ENCODE measurements around the gene TLNRD1. TPM values are rescaled to one million over a fixed set of nuclear protein-coding genes. Genes with fewer than 3 reads are reported as not detected.

TLNRD1 gene
- total RNA-seq, 1 experiment from 2014 or later, result 27.4 TPM

DNA sequence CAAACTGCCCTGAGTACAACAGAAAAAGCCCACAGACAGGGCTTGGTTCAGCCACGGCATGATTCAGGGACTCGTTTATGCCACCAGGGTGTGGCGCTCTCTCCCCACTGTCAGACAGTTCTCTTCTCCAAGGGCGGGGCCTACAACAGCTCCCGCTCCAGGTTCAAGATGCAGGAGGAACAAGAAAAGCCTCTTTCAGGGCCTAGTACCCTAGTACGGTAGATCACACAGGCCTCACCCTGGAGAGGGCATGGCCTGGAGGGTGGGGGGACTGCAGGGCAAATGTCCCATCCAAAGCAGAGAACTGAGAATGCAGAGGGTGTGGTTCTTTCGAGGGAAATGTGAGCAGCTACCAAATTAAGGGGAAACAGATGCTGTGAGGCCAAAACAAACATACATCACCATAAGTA lies 23.1 kb upstream of the TLNRD1 start:
- peak; percentile 58 for DNase-seq (ENCODE audit: low read depth)

DNA sequence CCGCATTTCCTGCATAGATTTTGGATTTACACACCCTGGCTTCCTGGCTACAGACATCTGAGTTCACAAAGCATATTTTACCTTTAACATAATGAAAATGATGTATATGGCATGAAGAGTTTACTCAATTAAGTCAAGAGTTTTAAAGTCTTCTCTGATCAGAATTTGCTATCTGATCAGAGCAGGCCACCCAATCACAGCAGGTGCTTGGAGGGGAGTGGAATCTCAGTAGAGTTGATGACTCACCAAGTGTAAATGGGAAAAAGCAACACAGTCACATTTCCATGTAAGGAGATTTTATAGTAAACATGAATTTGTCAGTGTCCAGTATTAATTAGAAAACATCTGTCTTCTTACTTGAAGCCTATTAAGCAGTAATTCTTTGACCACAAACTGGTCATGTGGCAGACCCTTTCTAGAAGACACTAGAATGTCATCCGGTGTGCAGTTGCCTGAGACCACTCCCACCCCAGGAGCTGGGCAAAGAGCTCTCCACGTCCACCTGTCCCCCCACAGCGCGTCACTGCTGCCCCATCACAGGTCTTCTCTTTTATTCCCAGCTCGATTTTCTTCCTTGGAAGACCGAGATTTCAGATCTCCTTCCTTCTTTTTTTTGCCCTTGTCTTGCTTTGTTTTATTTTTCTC lies 21.9 kb upstream of the TLNRD1 start:
- DNase-seq (ENCODE audit: low read depth), result no peak

GRCh38 chr15:80979538-80980200 lies 21.1 kb upstream of the TLNRD1 start:
- DNase-seq (ENCODE audit: low read depth), result no peak

DNA sequence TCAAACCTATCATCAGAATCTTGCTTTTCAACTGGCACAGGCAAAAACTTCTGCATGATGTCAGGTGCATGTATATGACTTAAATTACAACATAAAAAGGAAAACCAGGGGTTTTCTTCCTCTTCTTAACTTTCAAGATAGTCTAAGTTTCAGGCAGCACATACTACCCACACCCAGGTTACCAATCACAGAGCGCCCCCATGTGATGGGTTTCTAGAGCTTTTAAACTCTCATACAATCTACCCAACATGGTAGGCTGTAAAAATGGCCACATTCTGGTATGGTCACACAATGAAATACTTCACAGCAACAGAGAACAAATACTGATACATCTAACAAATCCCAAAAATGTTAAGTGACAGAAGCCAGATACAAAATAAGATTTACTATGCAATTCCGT lies 18.5 kb upstream of the TLNRD1 start:
- no peak for DNase-seq (ENCODE audit: low read depth)

DNA sequence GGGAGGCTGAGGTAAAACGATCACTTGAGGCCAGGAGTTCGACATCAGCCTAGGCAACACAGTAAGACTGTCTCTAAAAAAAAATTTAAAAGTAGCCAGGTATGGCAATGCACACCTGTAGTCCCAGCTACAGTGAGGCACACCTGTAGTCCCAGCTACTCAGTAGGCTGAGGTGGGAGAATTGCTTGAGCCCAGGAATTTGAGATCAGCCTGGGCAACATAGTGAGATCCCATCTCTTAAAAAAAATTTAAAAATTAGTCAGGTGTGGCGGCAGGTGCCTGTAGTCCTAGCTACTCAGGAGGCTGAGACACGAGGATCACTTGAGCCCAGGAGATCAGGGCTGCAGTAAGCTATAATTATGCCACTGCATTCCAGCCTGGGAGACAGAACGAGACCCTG lies 17.9 kb upstream of the TLNRD1 start:
- no peak for DNase-seq (ENCODE audit: low read depth)

GRCh38 chr15:80984856-80985255 lies 15.9 kb upstream of the TLNRD1 start:
- no peak for DNase-seq (ENCODE audit: low read depth)

- DNase-seq (ENCODE audit: low read depth), result no peak
Observed at GRCh38 chr15:80985981-80986380, 14.7 kb upstream of the TLNRD1 start.

- DNase-seq (ENCODE audit: low read depth), result no peak
Observed at GRCh38 chr15:80986487-80986886, 14.2 kb upstream of the TLNRD1 start.

GRCh38 chr15:80988148-80988796 lies 12.5 kb upstream of the TLNRD1 start:
- DNase-seq (ENCODE audit: low read depth), result no peak

DNA sequence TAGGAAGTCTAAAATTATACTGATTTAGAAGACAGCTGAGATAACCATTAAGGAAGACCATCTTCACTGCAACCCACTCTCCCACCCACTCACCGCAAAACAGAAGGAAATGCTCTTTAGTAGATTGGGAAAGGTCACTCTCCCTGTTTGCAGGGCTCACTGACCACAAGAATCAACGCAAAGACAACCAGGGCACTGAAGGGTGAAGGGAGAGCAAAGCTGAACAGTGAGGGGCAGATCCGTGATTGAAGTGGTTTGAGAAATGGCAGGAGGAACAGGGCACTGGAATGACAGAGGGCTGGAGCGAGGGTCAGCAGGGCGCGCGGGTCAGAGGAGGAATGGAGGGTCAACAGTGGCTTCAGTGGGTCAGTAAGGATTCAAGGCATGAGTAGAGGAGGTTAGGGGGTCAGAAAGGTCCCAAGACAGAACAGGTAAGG lies 11.6 kb upstream of the TLNRD1 start:
- no peak for DNase-seq (ENCODE audit: low read depth)

DNA sequence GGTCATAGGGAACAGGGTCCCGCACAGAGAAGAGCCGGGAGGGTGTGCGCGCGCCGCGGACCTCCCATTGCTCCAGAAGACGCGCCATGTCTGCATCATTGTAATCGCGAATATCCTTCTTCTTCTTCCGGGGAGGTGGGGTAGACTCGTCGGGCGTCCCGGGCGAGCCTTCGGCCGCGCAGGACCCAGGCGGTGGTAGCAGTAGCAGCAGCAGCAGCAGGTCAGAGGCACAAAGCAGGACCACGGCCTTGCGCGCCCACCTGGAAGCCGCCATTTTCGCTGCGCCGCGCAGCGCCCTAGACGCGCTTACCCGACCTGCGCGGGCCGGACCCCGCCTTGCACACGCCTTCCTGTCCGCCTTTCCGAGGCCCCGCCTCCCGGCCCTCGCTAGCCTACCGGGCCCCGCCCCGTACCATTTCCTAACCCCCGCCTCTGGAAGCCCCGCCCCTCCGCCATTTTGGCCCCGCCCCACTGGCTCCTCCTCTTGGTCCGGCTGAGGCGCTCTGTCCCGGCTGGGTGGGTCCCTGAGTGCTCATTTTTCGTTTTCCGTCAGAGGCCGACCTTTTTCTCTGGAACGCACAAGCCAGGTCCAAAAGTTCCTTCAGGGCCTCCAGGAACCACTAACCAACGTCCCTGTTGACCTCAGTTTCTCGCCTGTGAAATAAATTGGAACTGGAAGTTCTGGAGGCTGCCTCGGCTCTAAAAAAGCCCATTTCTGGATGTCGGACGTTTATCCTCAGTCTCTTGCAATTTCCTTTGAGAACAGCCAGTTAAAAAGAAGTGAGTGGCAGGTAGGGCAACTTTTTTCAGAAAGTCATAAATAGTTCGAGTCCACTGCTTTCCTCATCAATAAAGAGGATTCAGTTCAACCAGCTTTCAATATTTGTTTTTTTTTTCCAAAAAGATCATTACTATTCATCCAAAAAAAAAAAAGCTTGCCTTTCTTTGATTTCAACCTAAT lies 10.9 kb upstream of the TLNRD1 start, which contains the start of gene MESD:
Gene MESD (minus strand): TSS at position 302 of the 961 bp plus-strand sequence. CDS start 28 bp downstream, at position 274.
- peak; percentile 96 for DNase-seq (ENCODE audit: low read depth)

DNA sequence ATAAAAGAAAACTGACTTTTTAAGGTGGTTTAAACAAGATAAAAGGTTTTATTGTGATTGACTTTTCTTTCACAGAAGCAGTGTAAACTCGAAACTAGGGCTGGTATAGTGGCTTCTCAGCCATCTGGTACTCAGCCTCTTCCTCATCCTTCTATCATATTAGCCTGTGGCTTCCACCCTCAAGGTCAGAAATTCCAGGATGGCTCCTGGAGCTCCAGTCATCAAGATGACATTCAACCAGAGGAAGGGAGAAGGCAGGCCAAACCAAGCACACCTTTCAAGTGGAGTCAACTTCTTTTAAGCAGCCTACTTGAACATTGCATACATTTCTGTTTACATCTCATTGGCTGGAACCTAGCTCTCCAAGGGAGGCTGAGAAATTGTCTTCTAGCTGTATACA lies 9.8 kb upstream of the TLNRD1 start:
- no peak for DNase-seq (ENCODE audit: low read depth)

DNA sequence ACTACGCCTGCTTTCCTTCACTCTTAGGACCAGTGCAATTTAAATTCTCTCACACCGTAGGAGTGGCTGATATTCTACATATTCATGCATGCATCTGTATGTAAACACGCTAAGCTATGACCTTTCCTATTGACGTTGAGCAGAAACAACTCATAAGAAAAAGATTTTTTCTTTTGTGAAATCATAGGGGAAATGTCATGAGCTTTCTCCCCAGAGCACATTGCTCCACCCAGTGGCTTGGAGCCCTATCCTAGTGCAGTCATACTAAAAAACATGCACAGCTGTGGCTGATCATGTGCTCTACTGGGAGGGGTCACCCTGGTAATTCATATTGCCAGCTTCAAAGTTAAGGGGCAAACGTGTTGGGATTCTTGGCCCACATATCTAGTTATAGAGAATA lies 9.3 kb upstream of the TLNRD1 start:
- no peak for DNase-seq (ENCODE audit: low read depth)

DNA sequence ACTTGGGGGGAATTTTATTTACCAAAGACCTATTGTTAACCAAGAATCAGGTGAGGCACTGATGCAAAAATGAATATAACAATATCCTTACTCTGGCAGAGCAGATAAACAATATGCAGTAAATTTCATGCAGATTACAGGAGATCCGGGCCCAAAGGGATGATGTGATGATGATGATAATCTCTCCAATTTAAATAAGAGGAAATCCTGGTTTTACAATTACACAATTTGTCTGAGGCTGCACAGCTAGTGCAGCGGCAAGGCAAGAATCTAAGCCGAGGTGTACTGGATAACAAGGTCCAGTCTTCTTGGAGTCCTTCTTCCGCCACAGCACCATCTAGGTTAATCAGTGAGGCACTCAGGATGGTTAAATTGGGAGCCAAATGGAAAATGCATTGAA lies 8.7 kb upstream of the TLNRD1 start:
- DNase-seq (ENCODE audit: low read depth), result no peak

GRCh38 chr15:80992441-80992840 lies 8.3 kb upstream of the TLNRD1 start:
- no peak for DNase-seq (ENCODE audit: low read depth)

- DNase-seq (ENCODE audit: low read depth), result no peak
Observed at GRCh38 chr15:80996247-80996646, 4.5 kb upstream of the TLNRD1 start.

DNA sequence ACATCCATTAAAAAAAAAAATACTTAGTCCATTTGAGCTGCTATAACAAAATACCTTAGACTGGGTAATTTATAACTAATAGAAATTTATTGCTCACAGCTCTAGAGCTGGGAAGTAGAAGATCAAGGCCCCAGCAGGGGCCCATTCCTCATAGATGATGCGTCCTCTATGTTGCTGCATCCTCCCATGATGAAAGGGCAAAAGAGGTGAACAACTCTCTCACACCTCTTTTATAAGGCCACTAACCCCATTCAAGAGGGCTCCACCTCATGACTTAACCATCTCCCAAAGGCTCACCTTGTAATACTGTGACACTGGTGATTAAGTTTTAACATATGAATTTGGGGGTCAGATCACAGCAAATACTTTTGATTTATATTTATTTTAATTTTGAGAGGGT lies 3.0 kb upstream of the TLNRD1 start:
- DNase-seq (ENCODE audit: low read depth), result no peak

GRCh38 chr15:80998251-80998650 lies 2.5 kb upstream of the TLNRD1 start:
- DNase-seq (ENCODE audit: low read depth), result no peak

- DNase-seq (ENCODE audit: low read depth), result no peak
Observed at GRCh38 chr15:80999623-81000036, 1.1 kb upstream of the TLNRD1 start.

- no peak for DNase-seq (ENCODE audit: low read depth)
Observed at GRCh38 chr15:81000144-81000623, 539 bp upstream of the TLNRD1 start.

GRCh38 chr15:81001152-81002008 lies 657 bp downstream of the TLNRD1 start:
- DNase-seq (ENCODE audit: low read depth), result peak; percentile 64
